Stimulated activated CD8-positive, alpha-beta memory T cell treated with anti-CD3 and anti-CD28 coated beads, Interleukin-4, amount 100 ng/mL, for 1 hour (primary cell): ENCODE measurements around the gene NPB.

Experiments
- DNase-seq, 2 donors: peaks; one replicate each; pipeline ENCODE4 v3.0.0-alpha.2; 2020; ENCODE audit warnings: low read depth in 2 of 2, low spot score in 1 of 2

Gene NPB

DNA sequence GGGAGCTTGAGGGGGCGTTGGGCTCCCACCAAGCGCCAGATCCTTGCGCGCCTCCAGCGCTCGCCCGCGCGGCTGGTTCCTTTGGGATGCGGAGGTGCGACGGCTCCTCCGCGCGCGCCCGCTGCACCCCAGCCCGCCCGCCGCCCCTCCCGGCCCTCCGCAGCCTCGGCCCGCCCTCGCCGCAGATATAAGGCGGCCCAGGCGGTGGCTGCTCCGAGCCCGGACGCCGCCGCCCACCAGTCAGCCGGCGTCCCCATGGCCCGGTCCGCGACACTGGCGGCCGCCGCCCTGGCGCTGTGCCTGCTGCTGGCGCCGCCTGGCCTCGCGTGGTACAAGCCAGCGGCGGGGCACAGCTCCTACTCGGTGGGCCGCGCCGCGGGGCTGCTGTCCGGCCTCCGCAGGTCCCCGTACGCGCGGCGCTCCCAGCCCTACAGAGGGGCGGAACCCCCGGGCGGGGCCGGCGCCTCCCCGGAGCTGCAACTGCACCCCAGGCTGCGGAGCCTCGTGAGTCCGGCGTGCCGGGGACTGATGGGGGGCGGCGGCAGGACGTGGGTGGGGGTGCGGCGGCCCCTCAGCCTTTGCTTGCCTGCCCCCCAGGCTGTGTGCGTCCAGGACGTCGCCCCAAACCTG is at the start of gene NPB:
TSS of gene NPB (plus strand) at position 216 of the 630 bp plus-strand sequence. CDS start at position 256, 40 bp downstream.
- no peak for DNase-seq

DNA sequence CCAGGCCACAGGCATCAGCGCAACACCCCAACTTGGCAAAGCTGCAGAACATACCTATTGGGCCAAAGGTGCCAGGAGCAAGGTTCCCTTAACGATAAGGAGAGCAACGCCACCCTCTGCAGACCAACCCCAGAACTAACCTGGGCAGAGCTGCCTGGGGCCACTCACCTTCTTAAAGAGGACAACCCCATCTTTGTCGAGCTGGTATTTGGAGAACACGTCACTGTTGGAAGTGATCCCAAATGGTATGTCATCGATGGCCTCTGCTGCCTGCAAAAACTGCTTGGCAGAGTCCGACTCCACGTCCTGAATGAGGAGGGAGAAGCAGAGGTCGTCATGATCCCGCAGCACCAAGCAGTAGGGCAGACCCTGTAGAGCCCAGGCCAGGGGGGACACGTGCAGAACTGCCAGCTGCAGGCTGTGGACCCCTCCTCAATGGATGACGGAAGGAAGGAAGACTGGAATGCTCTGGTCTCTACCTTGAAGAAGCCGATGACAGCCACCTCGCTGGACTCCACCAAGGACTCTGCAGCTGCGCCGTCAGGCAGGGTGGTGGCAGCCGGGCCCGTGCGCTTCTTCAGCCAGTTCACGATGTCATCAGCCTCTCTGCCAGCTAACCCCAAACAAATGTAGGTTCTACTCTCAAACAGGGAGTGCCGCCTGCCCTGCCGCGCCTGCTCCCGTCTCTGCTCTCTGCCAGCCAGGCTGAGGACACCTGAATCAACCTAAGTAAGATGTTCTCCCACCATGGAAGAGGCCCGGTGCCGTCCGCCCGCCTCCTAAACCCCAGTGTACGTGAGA is 46.9 kb upstream of the NPB start:
- DNase-seq = no peak

DNA sequence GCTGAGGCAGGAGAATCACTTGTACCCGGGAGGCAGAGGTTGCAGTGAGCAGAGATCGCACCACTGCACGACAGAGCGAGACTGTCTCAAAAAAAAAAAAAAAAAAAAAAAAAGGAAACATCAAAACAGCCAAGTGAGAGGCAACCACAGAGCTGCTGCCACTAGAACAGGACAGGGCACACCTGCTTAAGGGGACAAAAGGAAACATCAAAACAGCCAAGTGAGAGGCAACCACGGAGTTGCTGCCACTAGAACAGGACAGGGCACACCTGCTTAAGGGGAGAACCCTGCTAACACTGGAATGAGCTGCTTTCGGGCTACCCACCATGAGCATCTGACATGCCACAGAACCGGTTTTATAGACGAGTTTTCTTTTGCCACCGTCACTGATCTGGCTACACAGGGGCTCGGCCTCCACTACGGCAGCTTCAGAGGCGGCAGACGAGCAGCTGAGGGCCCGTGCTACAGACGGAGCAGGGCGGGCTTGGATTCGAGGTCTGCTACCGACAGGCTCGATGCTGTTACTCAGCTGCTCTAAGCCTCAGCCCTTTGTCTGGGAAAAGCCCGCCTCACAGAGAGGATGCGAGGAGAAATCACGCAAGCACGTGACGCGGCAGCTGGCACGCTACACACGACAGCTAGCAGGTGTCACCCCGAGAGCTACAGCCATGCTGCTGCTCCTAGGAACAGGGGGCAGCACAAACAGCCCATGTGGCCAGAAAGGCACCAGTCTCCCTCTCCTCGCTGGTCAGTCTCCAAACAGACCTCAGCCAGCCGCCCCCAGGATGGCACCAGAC is 43.7 kb upstream of the NPB start:
- DNase-seq = no peak

DNA sequence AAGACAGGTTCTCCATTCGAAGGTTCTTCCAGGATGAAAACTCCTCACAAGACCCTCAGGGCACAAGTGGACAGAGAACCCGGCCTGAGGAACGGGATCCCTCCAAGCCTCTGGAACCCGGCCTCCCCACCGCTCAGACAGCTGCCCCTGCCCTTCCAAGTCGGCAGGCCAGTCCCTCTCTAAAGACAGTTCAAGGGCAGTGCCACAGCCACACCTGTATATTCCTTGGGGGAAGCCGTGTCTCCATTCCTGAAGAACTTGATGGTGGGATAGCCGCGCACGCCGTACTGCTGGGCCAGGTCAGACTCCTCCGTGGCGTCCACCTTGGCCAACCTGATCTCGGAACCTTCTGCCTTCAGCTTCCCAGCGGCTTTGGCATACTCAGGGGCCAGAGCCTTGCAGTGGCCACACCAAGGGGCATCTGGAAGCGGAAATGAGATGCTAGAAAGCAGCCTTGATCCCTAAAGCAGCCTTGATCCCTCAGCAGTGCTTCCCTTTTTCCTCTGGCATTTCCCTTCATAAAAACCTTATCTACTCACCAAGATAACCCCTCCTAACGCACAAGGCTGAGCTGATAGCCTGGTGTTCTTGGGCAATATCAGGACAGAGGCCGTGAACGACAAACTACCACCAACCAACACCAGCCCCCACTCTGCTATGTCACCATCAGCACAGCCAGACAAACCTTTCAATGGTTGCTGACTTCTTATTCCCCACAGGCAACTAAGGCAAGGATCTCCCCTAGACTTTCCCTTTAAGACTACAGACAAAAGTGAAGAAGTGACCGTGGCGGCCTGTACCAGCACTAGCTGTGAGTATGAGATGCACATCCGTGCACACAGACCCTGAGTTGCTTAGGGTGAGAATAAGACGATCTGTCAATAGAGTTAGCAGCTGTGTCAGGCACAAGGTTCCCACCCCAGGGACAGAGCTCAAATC is 42.8 kb upstream of the NPB start:
- no peak for DNase-seq

DNA sequence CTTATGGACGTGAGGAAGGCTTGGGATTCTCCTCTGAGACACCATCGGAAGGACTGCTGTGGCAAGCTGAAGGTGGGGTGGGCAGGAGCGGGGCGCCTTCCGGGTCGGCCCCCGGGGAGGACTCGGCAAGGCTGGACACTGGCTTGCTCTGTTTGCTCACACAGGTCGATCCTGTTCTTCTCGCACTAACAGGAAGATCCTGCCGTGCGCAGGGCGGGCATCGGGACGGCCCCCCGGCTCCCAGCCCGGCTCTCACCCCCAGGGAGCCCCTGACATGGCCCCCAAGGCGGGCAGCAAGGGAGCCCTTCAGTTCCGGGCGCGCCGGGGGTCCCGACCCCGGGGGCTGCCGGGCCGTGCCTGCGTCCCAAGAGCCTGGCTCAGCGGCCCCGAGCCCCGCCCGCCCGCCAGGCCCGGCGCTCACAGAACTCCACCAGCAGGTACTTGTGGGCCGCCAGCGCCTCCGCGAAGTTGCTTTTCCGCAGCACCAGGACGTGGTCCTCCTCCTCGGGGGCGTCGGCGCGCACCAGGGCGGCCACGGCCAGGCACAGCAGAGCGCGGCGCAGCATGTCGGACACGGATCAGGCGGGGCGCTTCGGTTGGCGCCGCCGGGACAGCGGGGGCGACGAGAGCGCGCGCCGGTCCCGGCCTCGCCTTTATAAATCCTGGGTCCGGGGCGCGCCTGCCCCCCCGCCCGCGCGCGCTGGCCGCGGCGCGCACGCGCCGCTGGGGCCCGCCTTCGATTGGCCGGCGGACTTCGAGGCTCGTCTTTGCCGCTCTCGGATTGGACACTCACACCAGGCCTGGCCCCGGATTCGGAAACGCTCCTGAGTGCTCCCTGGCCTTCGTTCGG is 41.9 kb upstream of the NPB start, which contains the start of gene P4HB:
TSS of gene P4HB (minus strand) at position 630 of the 850 bp plus-strand sequence. CDS start at position 566, 64 bp downstream.
- no peak for DNase-seq

DNA sequence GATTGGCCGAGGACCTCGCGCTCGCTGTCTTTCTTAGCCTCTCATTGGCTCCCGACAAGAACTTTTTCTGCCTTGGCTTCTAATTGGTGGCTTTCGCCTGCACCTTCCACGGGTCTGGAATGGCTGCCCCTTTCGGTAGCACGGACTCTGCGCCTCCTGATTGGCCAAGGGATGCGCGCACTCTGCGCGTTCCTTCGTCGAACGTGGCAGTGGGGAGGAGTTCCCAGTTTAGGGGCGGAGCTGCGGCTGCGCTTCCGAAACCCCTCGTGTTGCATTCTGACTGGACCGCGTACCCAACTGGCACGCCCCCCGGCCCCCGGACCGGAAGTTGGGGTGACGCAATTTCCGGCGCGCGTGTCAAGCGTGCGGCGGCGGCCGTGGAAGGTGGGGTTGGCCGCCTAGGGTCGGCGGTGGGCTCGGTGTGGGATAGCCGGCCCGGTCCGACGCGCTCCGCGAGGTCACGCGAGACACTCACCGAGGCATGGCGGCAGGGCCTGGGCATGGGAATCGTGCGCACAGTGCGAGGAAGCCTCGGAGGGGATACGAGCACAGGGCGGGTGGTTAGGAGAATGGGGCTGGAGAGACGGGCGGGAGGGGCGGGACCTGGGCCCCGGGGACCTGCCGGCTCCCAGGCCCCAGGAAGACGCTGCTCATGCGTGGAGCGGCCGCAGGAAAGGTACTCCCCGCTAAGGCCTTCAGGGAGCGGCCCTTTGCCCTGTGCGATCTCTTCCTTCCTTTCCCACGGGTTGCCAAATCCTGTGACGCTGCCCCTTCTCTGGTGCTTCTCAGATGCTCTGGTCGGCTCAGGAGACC is 41.1 kb upstream of the NPB start:
- peak; percentile 99 for DNase-seq

DNA sequence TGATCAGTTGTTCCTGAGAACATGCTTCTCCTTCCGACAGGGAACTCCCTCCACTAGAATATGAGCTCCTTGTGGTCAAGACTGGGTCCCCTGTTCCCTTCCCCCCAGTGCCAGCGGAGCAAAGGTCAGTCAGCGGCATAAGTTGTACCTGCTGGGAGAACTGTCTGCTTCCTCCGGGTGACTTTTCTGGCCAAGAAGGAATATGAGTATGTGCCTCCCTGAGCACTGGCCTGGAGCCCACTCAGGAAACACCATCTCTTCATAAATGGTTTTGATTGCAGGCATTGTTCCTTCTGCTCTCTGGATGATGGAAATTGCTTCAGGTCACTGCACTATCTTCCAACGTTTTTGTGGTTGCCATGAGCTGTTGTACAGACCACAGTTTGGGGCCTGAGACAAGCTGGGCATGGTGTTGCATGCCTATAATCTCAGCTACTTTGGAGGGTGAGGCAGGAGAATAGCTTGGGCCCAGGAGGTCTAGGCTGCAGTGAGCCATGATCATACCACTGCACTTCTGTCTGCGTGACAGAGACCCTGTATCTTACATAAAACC is 38.8 kb upstream of the NPB start:
- no peak for DNase-seq

DNA sequence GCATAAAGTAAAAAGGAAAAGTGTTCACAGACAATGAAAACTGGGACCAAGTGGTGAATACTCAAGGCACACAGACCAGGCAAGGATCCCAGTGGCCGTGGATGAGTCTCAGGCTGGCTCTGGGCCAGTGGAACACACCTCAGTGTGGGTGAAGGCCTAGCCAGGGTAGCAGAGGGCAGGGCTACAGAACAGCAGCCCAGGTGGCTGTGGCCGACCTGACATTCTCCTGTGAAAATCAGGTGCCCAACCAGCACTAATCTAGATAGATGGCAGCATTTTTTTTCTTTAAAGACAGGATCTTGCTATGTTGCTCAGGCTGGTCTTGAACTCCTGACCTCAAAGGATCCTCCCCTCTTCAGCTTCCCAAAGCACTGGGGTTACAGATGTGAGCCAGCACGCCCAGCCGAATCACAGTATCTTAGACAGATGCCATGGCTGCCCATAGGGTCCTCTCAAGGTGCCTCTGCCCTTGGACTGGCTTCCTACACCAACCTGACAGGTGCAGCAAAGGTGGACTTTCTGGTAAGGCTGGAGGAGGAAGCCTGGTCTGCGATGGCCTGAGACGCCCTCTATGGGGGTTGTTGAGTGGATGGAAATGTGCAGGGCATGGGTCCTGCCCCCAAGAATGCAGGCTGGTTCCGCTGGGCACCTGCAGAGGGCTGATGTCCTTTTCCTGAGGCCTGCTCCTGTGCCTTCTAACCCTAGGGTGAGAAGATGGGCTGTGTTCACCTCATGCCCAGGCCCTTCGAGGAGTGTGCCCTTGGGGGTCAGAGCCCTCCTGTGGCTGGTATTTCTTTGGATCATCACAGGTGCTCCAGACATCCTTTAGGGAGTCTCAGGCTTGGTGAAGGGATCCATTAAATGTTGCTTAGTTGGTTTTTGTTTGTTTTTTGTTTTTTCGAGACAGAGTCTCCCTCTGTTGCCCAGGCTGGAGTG is 37.9 kb upstream of the NPB start:
- no peak for DNase-seq

DNA sequence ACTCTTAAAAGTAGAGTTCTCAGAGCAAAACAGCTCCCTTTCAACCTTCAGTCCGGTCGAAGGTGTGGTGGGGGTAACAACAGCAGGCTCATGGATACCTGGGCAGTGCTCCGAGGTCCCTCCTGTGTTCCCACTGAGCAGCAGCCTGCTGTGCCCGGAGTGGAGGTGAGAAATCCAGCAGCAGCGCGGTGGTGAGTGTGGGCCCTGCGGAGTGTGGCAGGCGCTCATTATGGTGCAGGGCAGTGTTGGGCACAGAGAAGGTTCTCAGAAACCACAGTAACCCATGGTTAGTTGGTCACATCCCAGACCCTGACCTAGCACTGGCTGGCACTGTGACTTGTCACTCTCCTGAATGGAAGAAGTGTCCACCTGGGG is 36.7 kb upstream of the NPB start:
- no peak for DNase-seq

DNA sequence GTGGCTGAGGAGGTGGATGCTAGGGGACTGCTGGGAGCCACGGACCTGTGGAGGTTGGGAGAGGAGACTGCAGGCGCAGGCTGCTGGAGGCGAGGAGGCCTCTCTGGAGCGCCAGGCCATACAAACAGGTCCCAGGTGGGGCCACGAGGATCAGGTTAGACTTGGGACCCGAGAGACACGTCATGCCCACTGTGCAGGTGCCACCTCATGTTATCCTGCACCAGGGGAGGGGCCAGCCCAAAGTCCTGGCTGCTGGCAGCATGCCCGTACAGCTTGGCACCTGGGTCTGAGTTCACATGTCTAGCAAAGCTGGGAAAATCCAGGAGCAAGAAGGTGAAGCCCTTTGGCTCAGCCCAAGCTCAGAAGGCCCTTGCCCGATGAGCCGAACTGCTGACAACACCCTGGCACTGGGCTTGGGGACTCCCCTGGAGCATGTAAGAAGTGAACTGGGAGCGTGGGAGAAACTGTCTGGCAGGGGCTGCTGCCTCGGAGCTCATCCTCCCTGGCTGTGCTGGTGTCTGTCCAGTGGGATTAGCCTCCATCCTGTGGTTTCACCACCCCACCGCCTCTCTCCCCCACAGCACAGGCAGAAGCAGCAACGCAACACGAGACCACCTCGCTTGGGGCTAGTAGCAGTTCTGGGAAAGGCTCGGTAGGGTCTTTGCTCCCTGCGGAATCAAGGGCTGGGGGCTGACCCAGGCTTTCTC is 36.2 kb upstream of the NPB start:
- no peak for DNase-seq

DNA sequence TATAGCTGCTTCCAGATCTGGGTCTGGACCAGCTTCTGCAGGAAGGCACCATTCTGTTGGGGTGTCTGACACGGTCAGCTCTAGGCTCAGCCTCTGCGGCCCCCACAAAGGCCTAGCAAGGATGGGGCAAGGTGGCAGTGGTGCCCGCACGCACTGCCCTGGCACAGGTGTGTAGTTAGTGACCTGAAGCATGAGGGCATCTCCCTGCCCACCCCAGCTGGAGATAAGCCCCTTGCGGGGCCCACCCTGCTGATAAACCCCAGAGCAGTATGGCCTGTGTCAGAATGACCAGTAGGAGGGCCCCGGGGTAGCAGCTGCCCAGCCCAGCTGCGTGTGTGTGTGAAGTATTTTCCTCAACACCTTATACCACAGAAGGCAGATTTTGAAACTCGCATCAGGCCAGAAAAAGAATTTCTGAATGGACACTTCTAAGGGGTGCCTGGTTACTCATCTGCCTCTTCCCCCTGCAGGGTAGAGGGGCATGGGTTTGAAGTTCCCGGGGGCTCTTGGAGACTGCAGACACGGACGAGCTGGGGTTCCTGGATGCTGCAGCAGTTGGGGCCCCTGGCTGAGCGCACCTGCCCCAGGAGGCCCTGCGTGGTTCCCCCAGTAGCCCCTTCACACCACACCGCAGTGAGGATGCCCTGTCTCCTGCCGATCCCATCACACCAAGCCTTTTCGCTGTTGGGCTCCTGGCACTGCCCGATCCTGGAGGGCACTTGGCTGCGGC is 35.4 kb upstream of the NPB start:
- no peak for DNase-seq

DNA sequence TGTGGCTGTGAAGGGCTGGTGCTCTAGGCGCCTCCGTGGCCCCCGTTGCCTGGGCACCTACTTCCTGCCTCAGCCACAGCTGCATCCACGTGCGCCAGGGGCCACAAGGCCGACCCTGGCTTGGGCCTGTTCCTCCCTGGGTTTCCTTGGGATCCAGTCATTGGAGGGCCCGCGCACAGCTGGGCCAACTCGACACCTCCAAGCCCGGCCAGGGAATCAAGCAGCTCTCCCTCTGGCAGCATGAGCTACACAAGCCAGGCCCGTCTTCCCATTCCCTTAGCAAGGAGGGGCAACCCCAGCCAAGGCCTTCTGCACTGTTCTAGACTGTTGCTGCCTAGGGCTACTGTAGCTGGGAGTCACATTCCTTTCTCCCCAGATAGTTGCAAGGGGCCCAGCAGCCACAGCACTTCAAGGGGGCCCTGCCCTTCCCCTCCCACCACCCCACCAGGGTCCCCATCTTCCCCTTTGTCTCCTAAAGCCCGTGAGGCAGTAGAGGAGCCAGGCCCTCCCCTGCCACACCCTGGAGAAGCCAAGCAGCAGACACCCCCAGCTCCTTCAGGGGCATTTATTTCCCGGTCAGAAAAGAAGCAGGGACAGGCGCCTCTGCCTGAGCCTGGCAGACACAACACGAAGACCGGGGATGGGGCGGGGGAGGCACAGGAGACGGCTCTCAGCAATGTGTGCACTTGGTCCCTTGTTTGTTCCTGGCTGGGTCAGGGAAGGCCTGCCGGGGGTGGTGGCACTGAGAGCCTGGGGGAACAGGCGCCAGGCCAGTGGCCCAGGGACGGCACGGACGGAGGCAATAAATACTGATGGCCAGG is 34.7 kb upstream of the NPB start:
- no peak for DNase-seq

DNA sequence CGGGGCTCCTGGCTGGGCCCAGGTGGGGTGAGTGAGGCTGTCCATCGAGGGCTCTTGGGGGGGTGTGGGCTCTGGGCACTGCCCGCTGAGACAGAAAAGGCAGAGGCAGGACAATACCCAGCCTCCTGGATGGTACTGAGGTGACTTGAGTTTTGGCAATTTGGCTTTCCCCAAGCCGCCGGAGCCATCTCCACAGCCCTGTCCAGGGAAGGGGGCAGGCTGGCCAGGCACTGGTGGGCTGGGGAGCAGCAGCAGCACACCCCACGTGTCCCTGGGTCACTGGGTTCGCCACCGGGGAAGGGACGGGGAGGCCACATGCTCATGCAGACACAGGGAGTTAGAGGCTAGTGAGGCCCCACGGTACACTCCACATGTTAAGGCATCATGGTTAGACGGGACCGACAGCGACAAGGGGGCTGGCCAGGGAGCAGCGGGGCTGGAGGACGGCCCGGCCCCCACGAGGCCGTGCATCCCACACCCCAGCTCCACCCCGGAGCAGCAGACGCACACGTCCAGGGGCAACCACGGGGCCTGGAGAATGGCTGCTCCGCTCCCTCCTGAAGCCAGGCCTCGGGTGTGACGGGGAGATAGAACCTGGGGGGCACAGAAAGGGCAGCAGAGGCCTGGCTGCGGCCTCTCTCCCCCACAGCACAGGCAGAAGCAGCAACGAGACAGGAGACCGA is 33.9 kb upstream of the NPB start:
- no peak for DNase-seq

DNA sequence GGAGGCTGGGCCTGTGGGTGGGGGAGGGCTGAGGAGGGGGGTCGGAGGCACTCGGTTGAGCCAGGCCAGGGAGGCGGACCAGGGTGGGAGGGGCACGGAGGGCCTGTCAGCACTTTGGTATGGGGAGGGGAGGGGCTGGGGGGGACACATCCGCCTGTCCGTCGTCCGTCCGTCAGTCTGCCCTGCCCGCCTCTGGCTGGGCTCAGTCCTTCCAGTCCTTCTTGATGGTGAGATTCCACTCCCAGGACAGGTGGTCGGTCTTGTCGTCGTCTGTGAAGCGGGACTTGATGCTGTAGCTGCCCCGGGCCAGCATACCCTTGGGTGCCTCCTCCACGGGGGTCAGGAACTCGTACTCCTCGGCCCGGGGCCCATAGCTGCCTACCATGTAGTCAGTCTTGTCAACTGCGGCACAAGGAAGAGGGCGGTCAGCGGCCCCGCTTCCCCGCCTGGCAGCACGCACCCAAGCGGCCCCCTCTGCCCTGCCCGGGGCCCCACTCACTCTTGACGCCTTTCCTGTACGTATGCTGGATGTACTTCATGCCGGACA is 33.3 kb upstream of the NPB start:
- no peak for DNase-seq
